NOMO-1 treated with DMSO at 0.1 percent for 48 hours (cell line): ENCODE data around the gene SLCO3A1.

Source experiments
- DNase-seq: peaks from one replicate; lab custom pipeline; 2025; ENCODE audit not compliant: unreplicated experiment; lab: John Stamatoyannopoulos, UW

SLCO3A1 gene

DNA sequence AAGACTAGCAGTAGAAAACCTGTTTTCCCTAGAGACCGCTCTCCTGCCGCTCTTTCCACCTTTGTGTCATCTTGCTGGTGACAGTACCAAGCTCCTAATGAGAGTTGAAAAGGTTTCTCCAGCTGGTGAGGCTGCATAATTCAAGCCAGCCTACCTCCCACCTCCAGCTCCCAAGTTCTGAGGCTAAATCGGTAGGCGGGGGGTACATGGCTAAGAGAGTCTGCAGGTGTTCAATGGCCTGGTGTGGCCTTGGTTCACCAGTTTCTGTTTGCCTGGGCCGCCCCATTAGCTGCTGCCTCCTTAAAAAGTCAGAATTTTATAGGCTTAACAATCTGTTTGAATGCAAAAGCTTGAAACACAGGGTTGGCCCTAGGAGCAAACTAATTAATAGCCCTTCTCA lies 262.8 kb downstream of the SLCO3A1 start:
- DNase-seq = no peak

DNA sequence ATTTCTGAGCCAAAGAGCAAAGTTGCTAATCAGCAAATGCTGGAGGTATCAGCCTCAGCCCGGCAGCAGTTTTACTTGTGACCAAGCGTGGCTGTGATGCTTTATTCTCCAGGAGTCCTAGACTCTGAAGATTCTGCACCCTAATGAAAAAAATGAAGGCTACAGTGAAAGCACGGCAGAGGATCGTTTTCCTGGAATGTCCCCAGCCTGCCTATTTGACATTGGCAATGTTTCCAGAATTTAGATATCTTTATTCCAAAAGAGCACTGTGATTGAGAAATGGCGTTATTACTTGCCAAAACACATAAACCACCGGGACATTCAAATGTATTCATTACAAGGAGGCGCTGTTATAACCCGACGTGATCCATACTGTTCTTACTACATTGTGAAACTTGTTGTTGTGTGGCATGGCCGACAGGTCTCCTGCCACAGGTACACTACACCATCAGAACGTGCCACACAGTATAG lies 263.8 kb downstream of the SLCO3A1 start:
- DNase-seq = no peak

DNA sequence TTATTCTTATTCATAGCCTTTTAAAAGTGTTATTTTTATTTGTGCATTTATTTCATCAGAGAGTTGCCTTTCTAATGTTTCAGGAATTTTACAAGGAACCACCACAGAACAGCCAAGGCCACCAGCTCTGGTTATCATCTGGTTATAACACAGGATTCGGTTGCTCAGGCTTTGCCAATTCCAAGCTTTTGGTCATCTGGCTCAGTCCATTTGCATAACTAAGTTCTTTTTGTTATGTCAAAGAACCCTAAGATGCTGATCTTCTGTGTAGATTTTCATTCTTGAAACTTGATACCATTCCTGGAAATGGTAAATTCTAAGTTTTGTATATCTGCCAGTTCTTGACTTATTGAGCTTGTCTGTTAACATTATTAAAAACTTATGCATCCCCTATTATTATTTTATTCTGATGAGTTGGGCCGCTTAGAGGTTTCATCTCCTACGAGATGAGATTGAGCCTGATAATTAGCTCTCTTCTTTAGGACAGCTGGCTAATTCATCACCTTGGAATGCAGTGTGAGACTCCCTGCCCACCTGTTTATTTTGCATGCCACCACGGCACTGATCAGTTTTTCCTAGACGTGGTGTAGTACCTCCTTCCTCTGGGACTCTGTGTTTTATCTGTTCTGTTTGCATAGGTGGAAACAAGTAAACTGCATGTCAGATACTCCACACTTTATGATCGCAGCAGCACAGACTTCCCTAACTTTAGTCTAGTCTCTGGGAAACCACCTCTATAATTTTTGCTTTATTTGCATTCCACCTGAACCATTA lies 264.8 kb downstream of the SLCO3A1 start:
- no peak for DNase-seq

DNA sequence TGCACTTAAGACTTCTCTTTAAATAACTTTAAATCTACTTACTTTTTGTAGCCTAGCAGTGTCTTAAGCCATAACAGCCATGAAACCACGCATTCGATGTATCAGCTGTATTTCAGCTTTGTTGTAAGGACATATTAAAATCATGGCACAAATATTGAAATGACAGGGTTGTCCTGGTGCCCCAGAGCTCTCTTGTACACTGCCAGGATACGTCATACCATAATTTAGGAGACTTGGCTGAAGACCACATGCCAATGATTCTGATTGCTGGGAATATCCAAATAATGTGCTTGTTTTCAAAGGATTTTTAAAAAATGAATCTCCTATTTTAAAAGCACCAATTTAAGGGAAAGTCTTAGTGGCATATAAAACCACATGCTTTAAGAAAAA lies 265.4 kb downstream of the SLCO3A1 start:
- no peak for DNase-seq

DNA sequence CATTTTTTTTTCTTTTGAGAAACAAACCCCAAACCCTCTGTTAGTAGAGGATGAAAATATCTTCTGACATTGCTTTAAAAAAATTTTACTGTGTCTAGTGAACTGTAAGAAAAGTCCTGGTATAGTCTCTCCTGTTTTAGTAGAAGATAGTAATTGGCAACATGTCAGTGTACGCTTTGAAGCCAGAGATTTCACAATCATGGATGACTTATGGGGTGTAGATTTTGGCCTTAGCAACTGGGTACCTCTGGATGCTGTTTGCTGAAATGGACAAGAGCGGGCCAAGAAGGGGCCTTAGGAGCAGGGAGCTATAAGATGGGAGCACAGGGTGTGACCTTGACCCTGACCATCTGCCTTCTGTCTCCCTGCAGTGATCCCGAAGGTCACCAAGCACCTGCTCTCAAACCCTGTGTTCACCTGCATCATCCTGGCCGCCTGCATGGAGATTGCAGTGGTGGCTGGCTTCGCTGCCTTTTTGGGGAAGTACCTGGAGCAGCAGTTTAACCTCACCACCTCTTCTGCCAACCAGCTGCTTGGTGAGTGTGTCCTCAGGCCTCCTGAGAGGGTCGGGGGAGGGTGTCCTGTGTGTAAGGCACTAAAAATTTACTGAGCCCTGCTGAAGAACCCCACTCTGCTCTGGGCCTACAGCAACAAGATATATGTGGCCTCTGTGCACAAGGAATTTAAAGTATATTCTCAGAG lies 266.7 kb downstream of the SLCO3A1 start:
- DNase-seq = no peak

DNA sequence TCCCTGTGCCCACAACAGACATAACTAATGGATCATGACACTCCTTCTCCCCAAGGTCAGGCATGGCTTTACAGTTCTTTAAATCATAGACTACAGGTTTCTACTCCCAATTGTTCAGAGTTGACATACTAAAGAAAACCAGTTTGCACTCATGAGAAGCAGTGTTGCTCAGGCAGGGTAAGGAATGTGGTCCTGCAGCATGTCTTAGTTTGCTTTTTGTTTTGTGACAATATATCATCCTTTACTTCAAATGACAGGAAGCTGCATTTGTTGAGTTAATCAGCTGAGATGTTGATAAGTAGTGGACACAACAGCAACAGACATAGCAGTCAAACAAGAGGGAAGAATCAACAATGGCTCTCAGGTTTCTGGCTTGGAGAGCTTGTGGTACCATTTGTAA lies 267.5 kb downstream of the SLCO3A1 start:
- no peak for DNase-seq

DNA sequence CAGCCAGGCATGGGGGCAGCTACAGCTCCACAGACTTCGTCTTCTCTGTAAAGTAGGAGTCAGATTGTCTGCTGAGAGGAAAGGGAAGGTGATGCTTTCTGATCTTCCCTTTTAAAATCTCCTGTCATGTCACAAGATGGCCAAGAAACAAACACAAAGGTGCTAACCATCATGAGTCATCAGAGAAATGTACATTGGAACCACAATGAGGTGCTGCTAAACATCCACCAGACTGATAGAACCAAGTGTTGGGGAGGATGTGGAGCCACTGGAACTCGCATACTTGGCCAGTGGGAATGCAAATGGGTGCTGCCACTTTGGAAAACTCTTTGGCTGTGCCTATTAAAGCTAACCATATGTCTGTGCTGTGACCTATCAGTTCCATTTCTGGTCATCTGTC lies 268.8 kb downstream of the SLCO3A1 start:
- no peak for DNase-seq

DNA sequence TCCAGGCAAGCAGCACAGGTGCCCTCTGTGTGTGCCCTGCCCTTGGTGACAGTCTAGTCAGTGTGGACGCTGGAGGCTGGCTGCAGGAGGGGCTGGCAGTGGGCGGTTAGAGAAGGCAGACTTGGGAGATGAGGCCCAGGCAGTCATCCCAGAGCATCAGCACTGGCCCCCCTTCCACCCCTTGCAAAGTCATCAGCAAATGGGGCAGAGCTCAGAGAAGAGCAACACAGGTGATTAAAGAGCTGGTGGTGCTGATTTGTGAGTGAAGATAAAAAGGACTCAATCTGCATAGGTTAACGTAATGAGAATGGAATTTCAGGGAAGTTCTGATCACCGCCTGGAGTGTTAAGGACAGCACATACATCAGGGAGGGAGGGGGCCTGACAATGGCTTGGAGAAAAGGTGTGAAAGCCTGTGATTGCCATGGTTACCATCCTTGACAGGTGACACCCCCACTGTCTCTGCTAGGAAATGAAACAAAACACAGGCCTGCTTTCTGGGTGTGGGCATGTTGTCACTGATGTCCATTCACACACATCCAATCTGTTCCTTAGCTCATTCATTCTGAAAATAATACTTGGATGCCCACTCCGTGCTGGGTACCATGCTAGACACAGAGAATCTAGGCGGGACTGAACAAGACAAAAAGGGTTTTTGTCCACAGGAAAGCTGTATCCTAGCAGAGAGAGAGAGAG lies 270.6 kb downstream of the SLCO3A1 start:
- no peak for DNase-seq

DNA sequence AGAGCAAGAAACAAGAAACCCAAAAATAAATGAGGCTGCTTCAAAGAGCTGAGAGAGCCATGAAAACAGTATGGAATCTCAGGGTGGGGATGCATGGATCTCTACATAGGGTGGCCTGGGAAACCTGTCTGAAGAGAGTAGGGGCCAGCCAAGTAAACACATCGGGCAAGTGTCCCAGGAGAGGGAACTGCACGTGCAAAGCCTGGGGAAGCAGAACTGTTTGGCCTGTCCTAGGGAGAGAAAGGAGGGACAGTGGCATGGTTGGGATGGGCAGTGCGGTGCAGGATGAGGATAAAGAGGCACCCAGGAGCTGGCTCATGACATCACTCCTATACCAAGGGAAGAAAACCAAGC lies 271.1 kb downstream of the SLCO3A1 start:
- no peak for DNase-seq

DNA sequence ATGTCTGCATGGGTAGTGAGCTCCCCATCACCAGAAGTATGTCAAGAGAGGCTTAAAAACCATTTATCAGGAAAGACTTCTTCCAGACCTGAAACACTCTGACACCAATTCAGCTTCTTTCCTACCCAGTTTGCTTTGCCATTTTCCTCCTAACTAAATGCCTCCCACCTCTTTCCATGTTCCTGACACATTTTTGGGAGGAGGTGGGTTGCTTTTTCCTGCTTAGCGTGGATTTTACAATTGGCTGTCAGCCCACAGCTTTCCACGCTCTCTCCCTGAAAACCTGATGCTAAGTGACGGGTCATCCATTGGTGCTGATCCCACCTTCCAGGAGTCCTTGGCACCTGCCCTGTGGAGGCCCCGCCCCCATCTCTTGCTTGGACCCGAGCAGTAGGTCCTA lies 275.3 kb downstream of the SLCO3A1 start:
- DNase-seq = no peak

DNA sequence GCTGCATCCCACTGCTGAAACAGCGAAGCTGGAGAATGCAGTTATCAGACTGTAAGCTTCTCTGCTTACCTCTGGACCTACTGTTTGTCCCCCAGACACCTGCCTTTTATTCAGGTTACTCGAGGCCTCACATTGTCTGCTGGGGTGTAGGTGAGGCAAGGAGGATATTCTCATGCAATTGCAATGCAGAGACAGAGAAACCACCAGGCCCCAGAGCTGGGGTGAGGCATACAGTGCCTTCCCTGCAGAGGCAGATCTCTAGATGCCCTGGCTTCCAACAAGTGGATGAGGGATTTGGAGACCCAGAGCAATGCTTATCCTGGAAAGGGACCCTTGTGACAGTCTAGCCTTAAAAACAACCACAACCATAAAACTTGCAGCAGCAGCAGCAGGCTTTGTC lies 276.7 kb downstream of the SLCO3A1 start:
- no peak for DNase-seq

DNA sequence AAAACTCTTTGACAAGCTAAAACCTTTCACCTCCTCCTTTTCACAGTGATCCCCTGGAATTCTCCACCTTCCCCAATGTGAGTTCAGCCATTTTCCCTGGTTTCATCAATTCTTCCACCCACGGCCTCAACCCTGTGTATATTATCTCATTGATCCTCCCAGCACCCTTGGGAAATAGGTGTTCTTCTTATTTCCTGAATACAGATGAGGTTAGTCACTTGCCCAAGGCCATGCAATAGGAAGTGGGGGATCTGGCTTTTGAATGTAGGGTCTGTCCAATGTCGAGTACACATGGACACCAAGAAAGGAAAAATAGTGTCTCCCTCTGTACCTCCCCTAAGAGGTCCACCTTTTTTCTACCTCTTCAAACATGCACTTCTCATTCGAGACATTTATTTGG lies 277.4 kb downstream of the SLCO3A1 start:
- no peak for DNase-seq

DNA sequence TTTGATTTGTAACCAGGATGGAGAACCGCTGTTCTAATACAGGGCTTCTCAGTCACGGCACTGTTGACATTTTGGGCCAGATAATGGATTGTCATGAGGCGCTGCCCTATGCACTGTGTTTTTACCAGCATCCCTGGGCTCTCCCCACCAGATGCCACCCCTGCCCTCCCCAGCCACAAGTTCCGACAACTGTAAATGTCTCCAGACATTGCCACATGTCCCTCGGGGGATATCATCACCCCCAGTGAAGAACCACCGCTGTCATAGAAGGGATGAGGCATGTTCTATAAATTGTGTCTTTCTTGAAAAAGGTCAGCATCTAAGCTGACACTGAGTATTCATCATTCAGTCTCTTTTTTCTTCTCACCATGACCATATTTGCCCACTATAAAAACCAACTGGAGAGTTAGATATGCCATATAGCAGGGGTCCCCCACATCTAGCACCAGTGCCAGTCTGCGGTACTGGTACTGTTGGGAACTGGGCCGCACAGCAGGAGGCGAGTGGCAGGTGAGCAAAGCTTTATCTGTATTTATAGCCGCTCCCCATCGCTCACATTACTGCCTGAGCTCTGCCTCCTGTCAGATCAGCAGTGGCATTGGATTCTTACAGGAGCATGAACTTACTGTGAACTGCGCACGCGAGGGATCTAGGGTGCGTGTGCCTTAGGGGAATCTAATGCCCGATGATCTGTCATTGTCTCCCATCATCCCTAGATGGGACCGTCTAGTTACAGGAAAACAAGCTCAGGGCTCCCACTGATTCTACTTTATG lies 279.7 kb downstream of the SLCO3A1 start:
- DNase-seq = no peak

DNA sequence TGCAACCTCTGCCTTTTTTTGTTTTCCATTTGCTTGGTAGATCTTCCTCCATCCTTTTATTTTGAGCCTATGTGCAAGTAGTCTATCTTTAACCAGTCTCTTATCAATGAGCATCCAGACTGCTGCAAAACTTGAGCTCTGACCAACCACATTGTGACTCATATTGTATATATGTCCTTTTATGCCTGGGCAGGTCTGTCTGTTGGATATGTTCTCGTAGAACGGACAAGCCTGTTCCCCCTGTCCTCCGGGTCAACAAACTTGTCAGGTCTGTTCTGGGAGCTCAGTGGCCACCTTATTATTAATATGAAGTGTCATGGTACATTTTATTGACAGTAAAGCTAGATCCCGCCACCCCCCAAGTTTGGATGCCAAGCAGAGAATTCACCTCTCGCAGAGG lies 287.3 kb downstream of the SLCO3A1 start:
- DNase-seq = no peak

DNA sequence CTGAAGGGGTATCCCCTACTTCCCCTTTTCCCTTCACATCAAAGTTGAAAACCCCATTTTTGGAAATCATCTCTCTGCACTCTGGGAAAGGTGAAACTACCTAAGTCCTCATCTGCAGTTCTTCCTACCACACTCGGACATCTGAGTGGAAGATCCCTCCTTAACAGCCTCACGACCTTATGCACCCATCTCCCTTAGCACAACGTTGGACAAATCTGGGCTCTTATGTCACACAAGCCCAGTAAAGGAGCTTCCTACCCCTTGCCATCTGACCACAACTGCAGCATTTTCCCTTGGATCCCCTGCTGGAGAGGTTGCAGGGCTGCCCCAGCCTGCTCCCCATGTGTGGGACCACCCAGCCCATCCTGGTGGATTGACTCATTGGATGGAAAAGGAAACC lies 288.1 kb downstream of the SLCO3A1 start:
- no peak for DNase-seq

DNA sequence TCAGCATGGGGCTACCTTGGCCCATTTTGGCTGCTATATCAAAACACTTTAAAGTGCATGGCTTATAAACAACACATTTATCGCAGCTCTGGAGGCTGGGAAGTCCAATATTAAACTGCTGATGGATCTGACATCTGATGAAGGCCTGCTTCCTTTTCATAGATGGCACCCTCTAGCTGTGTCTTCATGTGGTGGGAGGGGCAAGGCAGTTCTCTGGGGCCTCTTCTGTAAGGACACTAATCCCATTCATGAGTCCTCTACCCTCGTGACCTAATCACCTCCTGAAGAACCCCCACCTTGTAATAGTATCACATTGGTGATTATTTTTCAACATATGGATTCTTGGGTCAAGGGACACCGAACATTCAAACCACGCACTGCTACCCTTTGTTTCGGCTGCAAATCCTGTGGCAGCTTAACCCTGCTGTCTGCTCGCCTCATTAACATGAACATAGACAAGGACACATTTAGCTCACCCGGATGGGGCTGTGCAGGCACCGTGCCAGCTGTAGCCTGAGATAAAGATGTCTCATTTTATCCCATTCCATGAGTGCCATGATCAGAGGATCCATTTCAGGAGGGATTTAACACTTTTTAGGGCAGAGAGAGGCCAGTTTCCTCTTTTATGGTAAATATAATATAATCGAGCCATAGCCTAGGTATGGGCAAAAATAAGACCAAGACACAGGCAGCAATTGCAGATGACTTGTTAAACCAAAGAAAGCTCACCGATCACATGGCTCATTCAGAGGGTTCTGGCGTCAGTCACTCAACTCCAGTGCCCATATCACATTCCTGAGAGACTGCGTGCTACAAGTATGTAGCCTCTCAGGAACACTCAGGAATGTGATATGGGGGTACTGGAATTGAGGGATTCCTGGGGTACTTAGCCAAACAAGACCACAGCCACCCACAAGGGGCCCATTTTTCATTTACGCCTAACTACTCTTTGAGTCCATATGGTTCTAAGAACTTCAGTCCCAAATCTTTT lies 289.0 kb downstream of the SLCO3A1 start:
- DNase-seq = no peak

DNA sequence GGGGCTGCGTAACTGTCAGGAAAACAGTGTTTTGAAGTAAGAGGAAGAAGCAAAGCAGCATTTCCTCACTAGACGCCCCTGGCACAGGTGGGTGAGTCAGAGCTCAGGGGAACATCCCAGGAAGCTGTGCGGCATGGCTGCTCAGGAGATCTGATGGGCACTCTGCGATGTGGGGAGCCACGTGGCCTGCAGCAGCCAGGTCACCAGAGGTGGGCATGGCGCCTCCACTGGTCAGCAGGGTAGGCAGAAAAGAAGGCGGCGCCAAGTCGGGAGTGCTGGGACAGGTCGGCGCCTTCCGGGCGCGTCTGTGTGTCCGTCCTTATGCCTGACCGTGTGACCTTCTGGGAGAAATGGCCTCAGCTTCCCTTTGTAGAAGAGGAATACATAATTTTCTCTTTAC lies 290.3 kb downstream of the SLCO3A1 start:
- DNase-seq = no peak

DNA sequence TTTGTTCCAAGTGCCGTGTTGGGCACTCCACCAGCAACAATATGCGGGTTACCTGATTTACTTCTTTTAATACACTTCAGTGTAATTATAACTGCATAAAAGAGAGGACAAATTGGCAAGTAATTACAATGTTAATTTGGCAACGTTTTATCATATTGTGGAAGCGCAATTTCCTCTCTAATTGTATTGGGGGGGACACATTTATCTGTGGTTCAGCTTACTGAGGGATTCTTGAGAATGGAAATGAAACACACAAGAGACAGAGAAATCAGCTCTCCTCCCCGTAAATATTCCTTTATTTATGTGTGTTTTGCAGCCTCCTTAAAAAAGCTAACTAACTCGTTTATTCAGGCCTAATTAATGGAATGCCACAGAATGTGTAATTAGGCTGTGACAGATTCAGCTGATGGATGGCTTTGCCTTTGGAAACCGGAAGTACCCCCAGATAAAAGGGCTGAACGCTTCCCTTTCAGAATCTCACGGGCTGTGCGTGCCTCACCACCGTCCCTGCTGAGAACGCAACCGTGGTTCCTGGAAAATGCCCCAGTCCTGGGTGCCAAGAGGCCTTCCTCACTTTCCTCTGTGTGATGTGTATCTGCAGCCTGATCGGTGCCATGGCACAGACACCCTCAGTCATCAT lies 293.1 kb downstream of the SLCO3A1 start:
- no peak for DNase-seq

DNA sequence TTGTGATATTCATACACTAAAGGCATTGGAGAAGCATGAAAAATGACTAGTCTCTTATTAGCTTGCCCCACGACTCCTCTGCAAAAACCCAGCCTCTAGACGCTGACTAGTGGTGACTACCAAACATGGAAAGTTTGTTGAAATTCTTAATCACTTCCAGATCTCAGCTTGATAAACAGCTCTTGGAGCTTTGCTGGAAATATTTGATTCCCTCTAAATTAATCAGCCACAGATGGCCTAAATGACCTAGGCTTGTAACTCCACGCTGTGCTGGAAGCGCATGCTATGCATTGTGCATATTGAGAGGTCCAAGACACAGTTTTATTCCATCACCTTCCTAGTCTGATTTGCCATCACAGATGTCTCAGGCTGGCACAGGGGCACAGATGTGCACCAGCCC lies 295.5 kb downstream of the SLCO3A1 start:
- DNase-seq = no peak

DNA sequence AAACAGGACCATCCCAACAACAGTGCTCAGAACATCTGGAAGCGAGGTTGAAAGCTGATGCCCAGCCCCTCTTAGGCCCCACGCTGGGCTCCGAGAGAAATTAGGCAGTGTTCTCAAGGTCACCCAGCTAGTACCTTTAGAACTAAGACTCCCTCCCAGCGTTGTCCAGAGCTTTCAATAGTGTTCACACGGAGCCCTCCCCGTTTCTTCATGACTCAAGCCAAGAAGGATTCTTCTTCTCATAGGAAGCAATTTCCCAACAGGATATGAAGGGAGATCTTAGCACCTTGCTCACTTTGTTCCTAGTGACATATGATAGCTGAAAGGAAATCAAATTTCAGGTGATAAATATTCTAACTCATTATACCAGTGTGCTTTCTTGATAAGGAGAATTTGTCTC lies 296.0 kb downstream of the SLCO3A1 start:
- DNase-seq = no peak
